ENCODE data around the gene PITPNM3. TPM values are rescaled to one million over a fixed set of nuclear protein-coding genes. Genes with fewer than 3 reads are reported as not detected.

PITPNM3 gene
- total RNA-seq, 1 experiment from 2014 or later = 4.2 TPM

- TF ChIP-seq REST (IDR thresholded peaks at IDR 0.05; ENCODE audit: low read depth) = no peak
Measured at GRCh38 chr17:6517062-6517461, 39.3 kb downstream of the PITPNM3 start (continued).

- Histone ChIP-seq H3K9ac (ENCODE audit: low read length) (no peak overlapping the region), H3K27ac (ENCODE audit: low read depth, low read length) (no peak overlapping the region), H3K4me2 (ENCODE audit: low read length) (no peak overlapping the region), H3K36me3 (ENCODE audit: control insufficient read depth in 1 of 2, insufficient read depth in 2 of 2, low read length in 2 of 2) (no peaks in the 10 kb centered on the region), H3K4me3 (replicated peaks in 1 of 2; ENCODE audit: low read depth in 1 of 2, low read length in 2 of 2) (no peak overlapping the region), H2AFZ (ENCODE audit: low read depth, low read length, poor library complexity, severe bottlenecking) (no peak overlapping the region), H4K20me1 (ENCODE audit: insufficient read depth) (no peaks in the 10 kb centered on the region), H3K27me3 (ENCODE audit: insufficient read depth, low read length) (no peaks in the 10 kb centered on the region), H3K9me3 (ENCODE audit: control insufficient read depth in 1 of 2, insufficient read depth in 1 of 2, low read depth in 1 of 2, low read length in 2 of 2) (no peaks in the 10 kb centered on the region), H3K4me1 (ENCODE audit: control insufficient read depth in 1 of 2, insufficient read depth in 2 of 2, low read length in 2 of 2) (peaks cover 0 to 15% of the 10 kb centered on the region in 2 experiments; a peak in 3 of 4 replicates), H3K9me2 (ENCODE audit: insufficient read depth) (no peaks in the 10 kb centered on the region), H3K79me2 (ENCODE audit: insufficient read depth, low read length) (no peaks in the 10 kb centered on the region)
- ChIA-PET RAD21 (ENCODE audit: low non-redundant PET in 1 of 2, low total read pairs in 2 of 2, uncharacterized antibody in 2 of 2, unreplicated experiment in 2 of 2) (no interaction called here), POLR2A (no interaction called here), CTCF (no interaction called here)
- no TSS peak for BruUV-seq (replicated peaks)
- ATAC-seq (no peak), DNase-seq (ENCODE audit: low read depth, low spot score) (no peak)
- intact Hi-C loops (cut with micrococcal nuclease) = no loop called here
- no peak for TF ChIP-seq SIN3A (IDR thresholded peaks at IDR 0.05; ENCODE audit: low read depth)
- TF ChIP-seq POLR2A (IDR thresholded peaks at IDR 0.05; ENCODE audit: borderline replicate concordance, extremely low read depth, insufficient read depth, insufficient read length) = no peak
- no peak for TF ChIP-seq ZFX (IDR thresholded peaks at IDR 0.05)
- TF ChIP-seq EZH2phosphoT487 (IDR thresholded peaks at IDR 0.05; ENCODE audit: borderline replicate concordance) = no peak
- no peak for TF ChIP-seq TCF7L2 (IDR thresholded peaks at IDR 0.05; ENCODE audit: borderline replicate concordance, extremely low read depth, insufficient read depth, insufficient read length)
- TF ChIP-seq RAD21 (IDR thresholded peaks at IDR 0.05; ENCODE audit: low read depth) = no peak
- no peak for TF ChIP-seq CEBPB (IDR thresholded peaks at IDR 0.05; ENCODE audit: low read depth)
- no peak for TF ChIP-seq REST (IDR thresholded peaks at IDR 0.05; ENCODE audit: low read depth)
- TF ChIP-seq SP1 (IDR thresholded peaks at IDR 0.05; ENCODE audit: low read depth) = no peak
- TF ChIP-seq SRF (IDR thresholded peaks at IDR 0.05; ENCODE audit: low read depth) = no peak
- TF ChIP-seq CTCF (IDR thresholded peaks at IDR 0.05 in 2 of 3, conservative IDR thresholded peaks at IDR 0.05 in 1 of 3; ENCODE audit: borderline replicate concordance in 1 of 3, insufficient read depth in 1 of 3, low read depth in 2 of 3, low read length in 2 of 3) = no peak
- TF ChIP-seq FOSL1 (IDR thresholded peaks at IDR 0.05; ENCODE audit: low read depth) = no peak
- no peak for TF ChIP-seq ZBTB33 (IDR thresholded peaks at IDR 0.05; ENCODE audit: extremely low read depth, insufficient replicate concordance, low read length)
- no peak for TF ChIP-seq ZNF274 (IDR thresholded peaks at IDR 0.05; ENCODE audit: low read depth, low read length)
Measured at GRCh38 chr17:6514371-6514770, 42.0 kb downstream of the PITPNM3 start.

All from HCT116 (cell line).